Measurements from ENCODE around the gene RABAC1. TPM values are rescaled to one million over a fixed set of nuclear protein-coding genes. Genes with fewer than 3 reads are reported as not detected.

The RABAC1 gene
- total RNA-seq, 1 experiment from 2014 or later: 94.0 TPM

DNA sequence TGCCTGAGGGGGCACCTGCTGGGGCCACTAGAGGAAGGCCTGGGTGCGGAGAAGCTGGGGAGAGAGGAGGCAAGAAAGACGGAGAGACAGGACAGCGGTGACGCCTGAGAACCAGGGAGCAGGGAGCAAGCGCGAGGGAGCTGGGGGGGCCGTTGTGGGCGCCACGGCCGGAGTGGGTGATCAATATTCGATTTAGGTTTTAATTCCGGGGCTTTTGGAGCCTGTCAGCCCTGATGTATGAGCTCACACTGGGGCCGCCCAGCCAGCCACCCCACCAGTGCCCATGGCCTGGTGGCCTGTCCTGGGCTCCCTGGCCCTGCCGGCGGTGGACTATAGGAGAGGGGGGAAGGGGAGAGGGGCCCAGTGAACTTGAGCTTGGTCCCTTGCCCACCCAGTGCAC, 22.2 kb downstream of the RABAC1 start:
- H3K4me3 Mint-ChIP-seq: no peak overlapping the region
- no peak overlapping the region for H2BK12ac ChIP-seq (ENCODE audit: insufficient read length, low read depth, low read length)
- no peaks in the 10 kb centered on the region for H4K20me1 ChIP-seq (ENCODE audit: control insufficient read depth, insufficient read depth, insufficient read length)
- no peak overlapping the region for H3T11ph ChIP-seq (ENCODE audit: low read length)
- peaks cover 0 to 3% of the 10 kb centered on the region in 2 experiments; a peak in 2 of 5 replicates for H3K9me3 Mint-ChIP-seq
- TF ChIP-seq, protein P1, sequence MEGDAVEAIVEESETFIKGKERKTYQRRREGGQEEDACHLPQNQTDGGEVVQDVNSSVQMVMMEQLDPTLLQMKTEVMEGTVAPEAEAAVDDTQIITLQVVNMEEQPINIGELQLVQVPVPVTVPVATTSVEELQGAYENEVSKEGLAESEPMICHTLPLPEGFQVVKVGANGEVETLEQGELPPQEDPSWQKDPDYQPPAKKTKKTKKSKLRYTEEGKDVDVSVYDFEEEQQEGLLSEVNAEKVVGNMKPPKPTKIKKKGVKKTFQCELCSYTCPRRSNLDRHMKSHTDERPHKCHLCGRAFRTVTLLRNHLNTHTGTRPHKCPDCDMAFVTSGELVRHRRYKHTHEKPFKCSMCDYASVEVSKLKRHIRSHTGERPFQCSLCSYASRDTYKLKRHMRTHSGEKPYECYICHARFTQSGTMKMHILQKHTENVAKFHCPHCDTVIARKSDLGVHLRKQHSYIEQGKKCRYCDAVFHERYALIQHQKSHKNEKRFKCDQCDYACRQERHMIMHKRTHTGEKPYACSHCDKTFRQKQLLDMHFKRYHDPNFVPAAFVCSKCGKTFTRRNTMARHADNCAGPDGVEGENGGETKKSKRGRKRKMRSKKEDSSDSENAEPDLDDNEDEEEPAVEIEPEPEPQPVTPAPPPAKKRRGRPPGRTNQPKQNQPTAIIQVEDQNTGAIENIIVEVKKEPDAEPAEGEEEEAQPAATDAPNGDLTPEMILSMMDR (conservative IDR thresholded peaks at IDR 0.05): no peak
- peaks cover 25% of the 10 kb centered on the region for H3K27me3 Mint-ChIP-seq (ENCODE audit: low read depth)
- H2BK120ac ChIP-seq (ENCODE audit: low read depth, low read length, poor library complexity, severe bottlenecking): no peak overlapping the region
- no peaks in the 10 kb centered on the region for H3K4me1 ChIP-seq (ENCODE audit: insufficient read depth, low read length)
- no peak overlapping the region for H3K4me2 ChIP-seq (ENCODE audit: insufficient read depth, insufficient read length, low read length)
- DNase-seq: no peak
- H3K79me1 ChIP-seq (ENCODE audit: insufficient read depth, low read depth, low read length, poor library complexity, severe bottlenecking): no peaks in the 10 kb centered on the region
- H3K4me1 Mint-ChIP-seq: peaks cover 10 to 38% of the 10 kb centered on the region in 2 experiments
- H3K23ac ChIP-seq (ENCODE audit: insufficient read length, low read depth, low read length): no peak overlapping the region
- no peaks in the 10 kb centered on the region for H3K9me3 ChIP-seq (ENCODE audit: control insufficient read depth, low read depth, low read length)
- H3K36me3 Mint-ChIP-seq (ENCODE audit: insufficient read depth in 1 of 3, low read depth in 3 of 3): no peaks in the 10 kb centered on the region; a peak in 1 of 7 replicates
- no peak overlapping the region for H3K4ac ChIP-seq (ENCODE audit: low read depth, low read length)
- H2AK5ac ChIP-seq (ENCODE audit: insufficient read length, low read length): no peak overlapping the region
- H2BK5ac ChIP-seq (ENCODE audit: insufficient read length, low read length): no peak overlapping the region
- no CpG with 5 or more reads among the region's 15 CpGs for WGBS (ENCODE audit: extremely low coverage, insufficient read length, low lambda C conversion rate)
- no peak overlapping the region for H2BK15ac ChIP-seq (ENCODE audit: low read depth, low read length)
- H4K8ac ChIP-seq (replicated peaks; ENCODE audit: insufficient read length, low read depth, low read length): no peak overlapping the region
- no peak overlapping the region for H3K18ac ChIP-seq (ENCODE audit: insufficient read length, low read depth, low read length)
- H3K56ac ChIP-seq (ENCODE audit: insufficient read length, low read depth, low read length): no peak overlapping the region
- H3K27ac ChIP-seq (ENCODE audit: insufficient read length, low read depth, low read length): no peak overlapping the region
- H4K91ac ChIP-seq (ENCODE audit: insufficient read length, low read depth, low read length): no peak overlapping the region
- H3K27me3 ChIP-seq (ENCODE audit: insufficient read depth, low read length): peaks cover 49% of the 10 kb centered on the region; the same call in 1 of the 2 replicates
- no peak overlapping the region for H3K27ac Mint-ChIP-seq
- no peak overlapping the region for H2BK20ac ChIP-seq (ENCODE audit: low read depth, low read length, poor library complexity, severe bottlenecking)
- no peaks in the 10 kb centered on the region for H3K79me2 ChIP-seq (ENCODE audit: insufficient read depth, low read length)
- no peak overlapping the region for H3K14ac ChIP-seq (ENCODE audit: insufficient read depth, low read length)
- no peak overlapping the region for H3K9ac ChIP-seq (ENCODE audit: extremely low read depth, insufficient read length, low read length)
- peaks cover 4% of the 10 kb centered on the region for H3K23me2 ChIP-seq (ENCODE audit: insufficient read length, low read depth, low read length, poor library complexity, severe bottlenecking)
- no peak overlapping the region for H4K5ac ChIP-seq (ENCODE audit: insufficient read length, low read depth, low read length)
- no peak overlapping the region for H2AFZ ChIP-seq (ENCODE audit: low read length)
